ENCODE data around the gene QRFP. TPM values are rescaled to one million over a fixed set of nuclear protein-coding genes. Genes with fewer than 3 reads are reported as not detected.

QRFP gene
- total RNA-seq, 4 donors from 2014 or later = not detected

DNA sequence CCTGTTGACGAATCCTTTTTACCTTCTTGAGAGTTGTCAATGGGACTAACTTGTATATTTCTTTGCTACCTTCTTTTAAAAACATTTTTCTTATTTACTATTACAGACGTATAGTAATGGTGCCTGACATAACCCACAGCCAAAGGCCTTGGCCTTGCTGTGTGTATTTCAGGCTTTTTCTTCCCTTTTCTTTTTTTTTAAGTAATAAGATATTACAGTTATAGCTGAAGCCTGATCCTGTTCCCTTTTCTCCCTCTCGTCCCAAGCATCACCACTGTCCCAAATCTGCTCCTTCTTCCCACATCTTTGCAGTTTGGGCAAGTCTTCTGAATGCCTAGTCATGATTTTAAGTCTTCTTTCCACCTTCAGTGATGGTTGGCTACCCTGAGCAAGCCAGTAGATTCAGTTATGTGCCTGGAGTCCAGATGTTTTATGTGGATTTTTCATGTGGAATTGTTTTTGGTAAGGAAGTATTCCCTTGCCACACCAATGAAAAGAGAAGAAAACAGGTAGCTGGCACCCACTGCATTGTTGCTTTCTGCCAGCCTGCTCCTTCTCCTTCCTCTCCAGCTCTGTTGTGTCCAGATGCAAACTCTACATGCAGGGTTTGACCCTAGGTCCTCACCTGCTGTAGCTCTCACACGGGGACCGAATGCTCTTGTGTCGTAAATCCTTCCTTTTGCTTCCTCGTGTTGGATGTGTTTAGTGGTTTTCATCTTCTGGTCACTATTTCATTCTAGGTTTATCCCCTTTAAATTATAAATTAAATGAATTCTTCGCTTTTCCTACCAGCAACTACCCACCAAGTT lies 35.0 kb downstream of the QRFP start:
- H3K27me3 ChIP-seq = no peaks in the 10 kb centered on the region
- H3K27ac ChIP-seq = peak overlapping the region; percentile 76 to 80
- H3K4me1 ChIP-seq = peaks cover 14 to 23% of the 10 kb centered on the region in 2 donors
- no peak for DNase-seq
- no peaks in the 10 kb centered on the region for H3K36me3 ChIP-seq
- intact Hi-C loops (cut with DNase I; ENCODE audit: low total_unique reads) = loop anchor here (5.0 kb wide), 1 partner anchor 89 kb away; no protein-coding TSS in a partner anchor
- no peak overlapping the region for H3K4me3 ChIP-seq
- no peaks in the 10 kb centered on the region for H3K9me3 ChIP-seq
- TF ChIP-seq, protein P1, sequence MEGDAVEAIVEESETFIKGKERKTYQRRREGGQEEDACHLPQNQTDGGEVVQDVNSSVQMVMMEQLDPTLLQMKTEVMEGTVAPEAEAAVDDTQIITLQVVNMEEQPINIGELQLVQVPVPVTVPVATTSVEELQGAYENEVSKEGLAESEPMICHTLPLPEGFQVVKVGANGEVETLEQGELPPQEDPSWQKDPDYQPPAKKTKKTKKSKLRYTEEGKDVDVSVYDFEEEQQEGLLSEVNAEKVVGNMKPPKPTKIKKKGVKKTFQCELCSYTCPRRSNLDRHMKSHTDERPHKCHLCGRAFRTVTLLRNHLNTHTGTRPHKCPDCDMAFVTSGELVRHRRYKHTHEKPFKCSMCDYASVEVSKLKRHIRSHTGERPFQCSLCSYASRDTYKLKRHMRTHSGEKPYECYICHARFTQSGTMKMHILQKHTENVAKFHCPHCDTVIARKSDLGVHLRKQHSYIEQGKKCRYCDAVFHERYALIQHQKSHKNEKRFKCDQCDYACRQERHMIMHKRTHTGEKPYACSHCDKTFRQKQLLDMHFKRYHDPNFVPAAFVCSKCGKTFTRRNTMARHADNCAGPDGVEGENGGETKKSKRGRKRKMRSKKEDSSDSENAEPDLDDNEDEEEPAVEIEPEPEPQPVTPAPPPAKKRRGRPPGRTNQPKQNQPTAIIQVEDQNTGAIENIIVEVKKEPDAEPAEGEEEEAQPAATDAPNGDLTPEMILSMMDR (IDR thresholded peaks at IDR 0.05) = no peak
- TF ChIP-seq POLR2A (IDR thresholded peaks at IDR 0.05) = no peak

DNA sequence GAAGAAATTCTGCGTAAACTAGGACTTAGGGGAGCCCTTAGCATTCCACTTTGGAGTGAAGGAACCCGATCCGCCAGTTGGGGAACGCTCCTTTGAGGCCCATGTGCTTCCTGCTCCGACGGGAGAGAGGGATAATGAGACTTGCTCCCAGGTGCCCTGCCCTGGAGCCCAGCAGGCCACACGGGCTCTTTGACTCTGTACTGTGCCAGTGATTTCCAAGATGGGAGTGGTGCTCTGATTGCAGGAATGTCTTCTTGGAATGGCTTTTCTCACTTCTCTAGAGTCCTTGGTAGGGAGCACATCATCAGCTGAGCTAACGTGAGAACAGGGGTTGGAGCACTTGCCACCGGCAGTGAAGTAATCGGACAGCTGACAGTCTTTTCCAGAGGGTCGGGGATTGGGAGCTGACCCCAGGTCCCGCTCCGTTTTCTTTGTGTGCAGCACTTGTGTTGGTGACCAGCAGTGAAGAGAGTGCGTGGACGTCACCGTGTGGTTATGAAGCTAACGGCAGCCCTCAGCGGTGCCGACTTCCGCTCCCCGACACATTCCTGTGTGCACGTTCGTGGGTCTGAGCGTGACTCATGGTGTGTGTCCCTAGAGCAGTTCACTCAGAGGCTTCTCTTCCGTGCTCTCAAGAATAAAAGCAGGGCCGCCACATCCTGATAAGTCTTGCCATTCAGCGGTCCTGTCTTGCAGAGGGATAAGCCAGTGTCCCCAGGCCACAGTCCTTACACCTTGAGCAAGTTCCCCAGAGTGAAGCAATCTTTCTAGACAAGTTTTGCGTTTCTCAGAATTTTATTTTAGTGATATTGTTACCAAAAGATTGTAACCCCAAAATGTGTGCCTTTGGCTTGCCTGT lies 35.9 kb downstream of the QRFP start:
- Histone ChIP-seq H3K36me3 (no peaks in the 10 kb centered on the region), H3K27me3 (no peaks in the 10 kb centered on the region), H3K27ac (peak overlapping the region; percentile 76 to 80), H3K4me3 (no peak overlapping the region), H3K4me1 (peaks cover 14 to 23% of the 10 kb centered on the region in 2 donors), H3K9me3 (no peaks in the 10 kb centered on the region)
- TF ChIP-seq, protein P1 (IDR thresholded peaks at IDR 0.05) = peak; percentile 34 to 71 (median 50)
- no peak for TF ChIP-seq POLR2A (IDR thresholded peaks at IDR 0.05)
- peak; percentile 83 to 87 for DNase-seq
- intact Hi-C loops (cut with DNase I; ENCODE audit: low total_unique reads) = loop anchor here (5.0 kb wide), 1 partner anchor 88 kb away; no protein-coding TSS in a partner anchor

DNA sequence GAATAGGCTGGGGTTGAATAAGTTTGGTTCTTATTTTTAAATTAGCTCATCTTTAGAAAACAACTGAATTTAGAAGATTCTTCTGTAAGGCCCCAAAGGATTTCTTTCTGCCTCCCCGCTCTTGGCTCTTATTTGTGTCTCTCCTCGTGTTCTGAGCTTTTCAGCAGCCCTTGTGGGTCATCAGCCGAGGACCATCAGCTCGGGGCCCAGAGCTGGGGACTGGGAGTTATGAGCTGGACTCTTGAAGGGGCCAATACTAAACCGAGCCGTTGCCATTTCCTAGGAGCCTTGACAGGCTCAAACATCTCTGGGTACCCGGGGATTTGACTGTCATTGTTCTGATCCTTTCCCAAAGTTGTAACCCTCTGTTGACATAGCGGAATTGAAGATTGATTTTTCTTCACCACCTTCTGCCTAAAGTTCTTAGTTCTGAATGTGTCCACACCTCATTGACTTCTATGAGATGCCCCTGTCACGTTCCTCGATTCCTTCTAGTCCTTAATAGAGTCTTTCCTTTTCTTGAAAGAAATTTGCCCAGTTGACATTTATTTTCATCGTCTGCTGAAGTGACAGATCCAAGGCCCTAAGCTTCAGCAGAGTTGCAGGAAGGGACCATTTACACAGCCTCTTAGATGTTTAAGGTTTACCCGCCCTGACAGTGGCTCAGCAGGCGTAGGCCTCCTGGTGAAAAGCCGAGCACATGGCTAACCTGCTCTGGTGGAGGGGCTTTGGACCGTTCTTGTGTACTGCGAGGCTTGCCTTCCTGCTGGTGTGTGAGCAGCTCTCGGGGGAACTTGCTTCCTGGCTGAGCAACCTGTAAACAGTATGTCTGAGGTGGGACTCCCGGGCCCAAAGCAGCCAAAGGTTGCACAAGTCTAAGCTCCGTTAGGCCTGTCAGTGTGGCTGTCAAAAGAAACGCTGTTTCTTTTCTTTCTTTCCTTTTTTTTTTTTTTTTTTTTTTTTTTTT lies 37.6 kb downstream of the QRFP start:
- H3K4me3 ChIP-seq = no peak overlapping the region
- intact Hi-C loops (cut with DNase I; ENCODE audit: low total_unique reads) = no loop called here
- H3K27me3 ChIP-seq = no peaks in the 10 kb centered on the region
- no peaks in the 10 kb centered on the region for H3K9me3 ChIP-seq
- H3K36me3 ChIP-seq = no peaks in the 10 kb centered on the region
- H3K4me1 ChIP-seq = peaks cover 14 to 23% of the 10 kb centered on the region in 2 donors
- peak in 1 of 2 donors; percentile 41 for DNase-seq
- TF ChIP-seq, protein P1 (IDR thresholded peaks at IDR 0.05) = no peak
- TF ChIP-seq POLR2A (IDR thresholded peaks at IDR 0.05) = no peak
- H3K27ac ChIP-seq = peak overlapping the region; percentile 79

DNA sequence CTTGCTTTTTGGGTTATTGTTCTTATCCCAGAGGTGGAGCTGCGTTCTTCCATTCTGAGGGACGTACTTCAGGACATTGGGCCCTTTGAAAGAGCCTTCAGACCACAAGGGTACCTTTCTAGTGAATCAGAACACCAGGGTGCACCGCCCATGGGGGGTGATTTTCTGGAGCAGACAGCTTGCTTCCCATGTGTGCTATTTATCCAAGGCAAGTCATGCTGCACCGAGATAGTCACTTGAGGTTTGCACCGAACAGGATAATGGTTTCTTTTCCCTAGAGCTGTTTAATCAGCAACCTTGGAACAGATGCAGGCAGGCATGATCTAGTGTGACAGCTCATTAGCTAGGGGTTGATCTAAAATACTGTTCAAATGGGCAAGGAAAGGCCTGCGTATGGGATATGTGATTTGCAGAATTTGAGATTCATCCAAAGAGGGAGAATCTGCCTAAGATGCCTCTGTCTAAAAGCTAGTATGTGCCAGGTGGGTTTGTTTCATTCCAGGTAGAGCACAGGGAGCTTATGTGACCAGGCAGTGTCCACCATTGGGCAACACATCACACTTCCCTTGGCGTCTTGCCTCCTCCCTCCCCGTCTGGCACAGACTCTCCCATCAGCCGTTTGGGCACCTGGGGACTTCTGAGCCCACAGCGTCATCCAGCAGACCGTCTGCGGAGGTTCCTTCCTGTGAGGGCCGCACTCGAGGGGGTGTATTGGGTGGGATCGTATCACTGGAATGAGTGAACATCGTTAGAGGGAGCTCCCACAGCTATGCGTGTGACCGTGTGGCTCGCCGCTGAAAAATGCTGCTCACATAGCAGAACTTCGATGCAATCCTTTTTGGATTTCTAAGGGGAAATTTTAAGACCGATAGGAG lies 38.5 kb downstream of the QRFP start:
- Histone ChIP-seq H3K27ac (peak overlapping the region; percentile 79), H3K4me1 (peaks cover 11 to 23% of the 10 kb centered on the region in 2 donors), H3K9me3 (no peaks in the 10 kb centered on the region), H3K27me3 (no peaks in the 10 kb centered on the region), H3K4me3 (no peak overlapping the region), H3K36me3 (no peaks in the 10 kb centered on the region)
- TF ChIP-seq, protein P1 (IDR thresholded peaks at IDR 0.05) = no peak
- TF ChIP-seq POLR2A (IDR thresholded peaks at IDR 0.05) = no peak
- intact Hi-C loops (cut with DNase I; ENCODE audit: low total_unique reads) = no loop called here
- DNase-seq = peak; percentile 65 to 76
